NCI-H2081 treated with DMSO at 0.1 percent for 48 hours (cell line): ENCODE data around the gene RARG.

ENCODE experiments used
- DNase-seq: peaks from one replicate; lab custom pipeline; 2025; lab: John Stamatoyannopoulos, UW

Gene RARG

GRCh38 chr12:53244337-53244736, 12.3 kb upstream of the RARG start:
- no peak for DNase-seq

GRCh38 chr12:53241623-53242412, 9.8 kb upstream of the RARG start:
- no peak for DNase-seq

GRCh38 chr12:53239643-53240258, 7.7 kb upstream of the RARG start:
- no peak for DNase-seq

- no peak for DNase-seq
Measured at GRCh38 chr12:53236443-53237111, 4.6 kb upstream of the RARG start.

- DNase-seq, result no peak
Measured at GRCh38 chr12:53235742-53236442, 3.9 kb upstream of the RARG start.

GRCh38 chr12:53235164-53235563, 3.2 kb upstream of the RARG start:
- DNase-seq, result no peak

GRCh38 chr12:53234271-53234914, 2.4 kb upstream of the RARG start:
- no peak for DNase-seq

GRCh38 chr12:53233671-53234121, 1.7 kb upstream of the RARG start:
- DNase-seq, result no peak

GRCh38 chr12:53232646-53233461, 845 bp upstream of the RARG start:
- DNase-seq, result no peak

GRCh38 chr12:53231671-53231920, 413 bp downstream of the RARG start:
- DNase-seq, result no peak

GRCh38 chr12:53230108-53230845, 1.7 kb downstream of the RARG start:
- no peak for DNase-seq

GRCh38 chr12:53229454-53229853, 2.6 kb downstream of the RARG start:
- no peak for DNase-seq

GRCh38 chr12:53227836-53228235, 4.2 kb downstream of the RARG start:
- no peak for DNase-seq

- no peak for DNase-seq
Measured at GRCh38 chr12:53227341-53227740, 4.7 kb downstream of the RARG start.

GRCh38 chr12:53226815-53227214, 5.2 kb downstream of the RARG start:
- DNase-seq, result no peak

GRCh38 chr12:53225635-53226424, 6.2 kb downstream of the RARG start:
- DNase-seq, result no peak

GRCh38 chr12:53224897-53225634, 6.9 kb downstream of the RARG start:
- DNase-seq, result no peak

- DNase-seq, result no peak
Measured at GRCh38 chr12:53224061-53224896, 7.7 kb downstream of the RARG start.
